Measurements from ENCODE around the gene CHD5.
"Not testable (repeated sequence)": the region's sequence is repeated elsewhere in the genome, so short reads cannot be mapped to it uniquely, and the experiment has no call there.

Gene CHD5

GRCh38 chr1:6069573-6069972, 110.5 kb downstream of the CHD5 start:
- no peak for DNase-seq (ENCODE audit: low read depth)
- no peak for TF ChIP-seq CTCF (IDR thresholded peaks at IDR 0.05; ENCODE audit: low read length, missing control alignments)
- no peak overlapping the region for H3K4me3 ChIP-seq (replicated peaks; ENCODE audit: low read depth, low read length)

DNA sequence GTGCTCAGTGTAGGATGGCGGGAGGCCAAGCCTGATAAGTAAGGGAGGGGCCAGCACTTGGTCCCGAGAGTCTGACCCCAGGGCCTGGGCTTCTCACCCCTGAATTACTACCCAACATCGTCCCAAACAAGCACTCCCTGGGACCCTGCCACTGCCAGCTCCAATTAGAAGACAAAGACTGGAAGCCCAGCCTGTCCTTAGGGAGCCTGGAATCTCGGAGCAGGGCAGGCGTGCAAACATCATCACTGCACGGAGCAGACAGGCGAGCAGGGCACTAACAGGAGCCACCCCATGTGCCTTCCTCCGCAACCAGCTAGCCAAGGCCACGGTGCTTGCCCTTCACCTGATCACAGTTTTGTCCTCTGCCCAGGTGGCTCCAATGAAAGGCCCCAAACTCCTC, 111.2 kb downstream of the CHD5 start:
- TF ChIP-seq CTCF (IDR thresholded peaks at IDR 0.05; ENCODE audit: low read length, missing control alignments), result no peak
- DNase-seq (ENCODE audit: low read depth), result no peak
- no peak overlapping the region for H3K4me3 ChIP-seq (replicated peaks; ENCODE audit: low read depth, low read length)

GRCh38 chr1:6068073-6068472, 112.0 kb downstream of the CHD5 start:
- DNase-seq (ENCODE audit: low read depth), result no peak
- TF ChIP-seq CTCF (IDR thresholded peaks at IDR 0.05; ENCODE audit: low read length, missing control alignments), result no peak

DNA sequence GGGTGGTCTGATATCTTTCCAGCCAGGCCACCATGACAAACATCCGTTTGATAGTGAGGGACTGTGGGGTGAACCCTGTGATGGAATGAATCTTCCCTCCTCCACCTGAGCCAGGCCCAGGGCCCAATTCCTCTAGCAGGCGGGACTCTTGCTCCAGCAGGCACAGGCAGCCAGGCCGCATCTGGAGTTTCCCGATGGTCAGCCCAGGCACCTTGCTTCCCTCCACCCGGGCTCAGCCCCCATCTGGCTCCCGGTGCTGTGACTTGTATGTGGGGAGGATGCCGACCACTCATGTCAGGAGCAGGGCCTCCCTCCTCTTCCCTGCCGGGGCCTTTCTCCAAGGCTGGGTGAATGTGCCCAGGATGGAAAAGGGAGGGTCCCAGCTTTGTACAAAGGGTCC, 113.4 kb downstream of the CHD5 start:
- H3K4me3 ChIP-seq (replicated peaks; ENCODE audit: low read depth, low read length), result no peak overlapping the region
- DNase-seq (ENCODE audit: low read depth), result no peak
- no peak for TF ChIP-seq CTCF (IDR thresholded peaks at IDR 0.05; ENCODE audit: low read length, missing control alignments)

More at GRCh38 chr1:6068073-6068472, 112.0 kb downstream of the CHD5 start:
- no peak overlapping the region for H3K4me3 ChIP-seq (replicated peaks; ENCODE audit: low read depth, low read length)

- TF ChIP-seq CTCF (IDR thresholded peaks at IDR 0.05; ENCODE audit: low read length, missing control alignments), result no peak
- no peak for DNase-seq (ENCODE audit: low read depth)
Measured at GRCh38 chr1:6065093-6065858, 114.8 kb downstream of the CHD5 start.

GRCh38 chr1:6063532-6064053, 116.5 kb downstream of the CHD5 start:
- not testable (repeated sequence) for DNase-seq (ENCODE audit: low read depth); H3K4me3 ChIP-seq (replicated peaks; ENCODE audit: low read depth, low read length)

More at GRCh38 chr1:6065093-6065858, 114.8 kb downstream of the CHD5 start:
- H3K4me3 ChIP-seq (replicated peaks; ENCODE audit: low read depth, low read length), result no peak overlapping the region

GRCh38 chr1:6062670-6063069, 117.5 kb downstream of the CHD5 start:
- DNase-seq (ENCODE audit: low read depth), result no peak
- no peak for TF ChIP-seq CTCF (IDR thresholded peaks at IDR 0.05; ENCODE audit: low read length, missing control alignments)
- no peak overlapping the region for H3K4me3 ChIP-seq (replicated peaks; ENCODE audit: low read depth, low read length)

Data from fibroblast of pulmonary artery (primary cell).